NK-92 treated with Interleukin-12 subunit alpha and Interleukin-12 subunit beta, amount 100 ng/mL, for 24 hours (cell line): ENCODE results near the gene S1PR1.
"Not testable (repeated sequence)": the region's sequence is repeated elsewhere in the genome, so short reads cannot be mapped to it uniquely, and the experiment has no call there.

Experiments used
- DNase-seq: peaks from one replicate; lab custom pipeline; 2025; lab: John Stamatoyannopoulos, UW

The S1PR1 gene

DNA sequence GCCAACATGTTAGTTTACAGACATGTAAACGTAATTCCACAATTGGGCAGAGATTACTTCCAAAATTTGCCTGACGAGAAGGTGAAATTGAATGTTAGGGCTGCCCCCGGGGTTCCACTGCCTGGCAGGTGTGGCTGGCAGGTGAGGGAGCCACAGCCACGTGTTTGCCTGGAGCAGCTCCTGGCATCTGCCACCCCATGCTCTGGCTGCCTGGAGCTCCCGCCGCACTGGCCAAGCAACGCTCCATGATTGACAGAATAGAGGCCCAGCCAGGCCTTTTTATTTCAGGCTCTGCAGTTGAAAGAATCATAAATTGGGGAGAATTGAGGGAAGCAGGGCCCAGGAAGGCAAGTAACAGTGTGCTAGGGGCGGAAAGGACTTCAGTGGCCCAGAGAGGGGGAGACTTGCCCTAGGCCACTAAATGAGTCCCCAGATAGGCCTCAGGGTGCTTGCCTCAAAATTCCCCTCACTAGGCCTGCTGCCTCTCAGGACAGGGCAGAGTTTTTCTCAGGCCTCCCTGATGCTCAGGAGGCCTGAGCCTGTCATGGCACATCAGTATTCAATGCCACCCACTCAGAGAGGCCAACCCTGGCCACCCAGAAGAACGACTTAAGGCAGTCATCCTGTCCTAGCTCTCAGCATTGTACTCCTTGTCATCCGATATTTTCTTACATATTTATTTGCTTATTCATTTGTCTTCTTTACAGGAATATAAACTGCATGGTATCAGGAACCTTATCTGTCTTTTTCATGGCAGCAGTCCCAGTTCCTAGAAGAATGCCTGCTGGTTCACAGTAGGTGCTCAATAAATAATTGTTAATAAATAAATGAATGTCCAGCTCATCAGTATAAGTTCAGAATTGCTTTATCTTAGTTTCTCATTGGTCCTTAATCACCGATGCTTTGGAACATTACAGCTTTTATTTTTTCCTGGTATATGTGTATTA is 16.6 kb upstream of the S1PR1 start:
- DNase-seq, result no peak

DNA sequence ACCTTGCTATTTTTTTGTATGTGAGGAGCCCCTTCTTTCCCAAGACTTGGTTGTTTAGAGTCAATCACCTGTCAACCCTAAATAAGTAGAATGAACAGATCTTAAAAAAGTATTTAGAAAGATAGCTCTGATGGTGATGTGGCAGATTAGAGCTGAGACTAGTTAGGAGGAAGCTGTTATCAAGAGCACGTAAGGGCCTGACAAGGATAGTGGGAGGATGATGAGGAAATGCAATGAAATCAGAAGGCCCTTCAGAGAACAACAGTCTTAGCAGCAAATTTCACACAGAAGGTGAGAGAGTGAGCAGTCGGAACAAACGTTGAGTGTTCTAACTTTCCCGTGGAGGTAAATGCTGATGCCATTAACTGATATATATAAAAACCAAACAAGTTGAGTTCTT is 15.9 kb upstream of the S1PR1 start:
- no peak for DNase-seq

DNA sequence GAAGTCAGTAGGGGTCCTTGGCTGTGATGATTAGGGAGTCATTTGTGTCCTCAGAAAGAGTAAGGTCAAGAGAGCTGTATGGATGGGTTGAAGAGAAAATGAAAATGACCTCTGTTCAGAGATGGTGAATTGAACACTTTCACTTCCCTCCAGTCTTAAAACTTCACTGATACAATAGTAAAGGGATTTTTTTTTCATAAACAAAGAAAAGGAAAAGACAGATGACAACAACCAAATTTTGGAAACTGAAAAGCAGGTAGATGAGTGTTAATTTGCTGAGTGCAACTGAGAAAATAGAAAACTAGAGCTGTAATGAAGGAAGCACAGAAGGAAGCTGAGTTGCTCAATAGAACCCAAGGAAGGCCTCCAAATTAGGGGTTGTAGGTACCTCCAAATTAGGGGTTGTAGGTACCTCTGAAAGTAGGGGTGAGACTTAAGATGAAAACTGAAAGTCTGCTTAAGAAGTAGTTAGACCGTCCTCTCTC is 14.8 kb upstream of the S1PR1 start:
- DNase-seq, result no peak

DNA sequence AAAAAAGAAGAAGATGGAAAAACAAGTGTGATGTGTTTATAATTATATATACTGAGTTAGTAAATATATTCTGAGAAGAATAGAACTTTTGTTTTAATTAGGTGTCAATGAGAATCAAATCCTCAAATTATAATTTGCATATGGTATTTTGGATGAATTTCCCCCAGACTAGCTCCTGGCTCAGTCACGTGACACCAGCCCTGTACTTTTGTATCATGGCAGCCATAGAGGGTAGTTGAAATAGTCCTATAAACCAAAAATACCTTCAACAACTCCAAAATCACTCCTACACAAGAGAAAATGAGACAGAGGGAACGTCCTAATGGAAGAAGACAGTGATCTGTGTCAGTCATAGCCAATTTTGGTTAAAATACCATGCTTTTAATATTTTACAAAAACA is 9.0 kb upstream of the S1PR1 start:
- no peak for DNase-seq

DNA sequence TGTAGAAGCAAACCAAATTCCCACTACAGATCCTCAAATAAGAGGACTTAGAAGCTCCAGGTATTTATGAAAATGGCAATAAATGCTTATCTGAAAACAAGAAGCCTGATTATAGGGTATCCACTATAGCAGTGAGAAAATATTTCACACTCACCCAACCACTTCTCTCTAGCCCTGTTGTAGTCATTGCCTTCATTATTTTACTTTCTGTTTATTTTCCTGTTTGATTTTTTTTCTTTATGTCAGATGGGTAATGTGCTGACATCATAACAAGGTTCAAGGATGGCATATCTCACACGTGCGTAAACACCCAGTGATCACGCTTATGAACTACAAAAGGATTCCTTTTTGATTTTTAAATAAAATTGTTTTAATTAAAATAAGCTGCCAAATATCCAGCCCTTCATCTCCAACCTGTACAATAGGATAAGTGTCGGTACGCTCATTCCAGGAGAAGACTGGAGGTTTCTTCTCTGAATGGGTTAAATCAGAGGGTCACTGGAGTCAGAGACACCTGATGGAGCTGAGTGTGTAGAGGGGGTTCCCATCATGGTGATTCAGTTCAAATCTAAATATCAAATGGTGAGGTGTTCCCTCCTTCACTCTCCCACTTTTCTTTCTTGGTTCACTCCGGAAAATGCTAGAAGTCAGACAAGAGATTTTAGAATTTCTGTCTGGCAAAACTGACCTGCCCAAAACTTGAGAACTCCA is 8.2 kb upstream of the S1PR1 start:
- no peak for DNase-seq

DNA sequence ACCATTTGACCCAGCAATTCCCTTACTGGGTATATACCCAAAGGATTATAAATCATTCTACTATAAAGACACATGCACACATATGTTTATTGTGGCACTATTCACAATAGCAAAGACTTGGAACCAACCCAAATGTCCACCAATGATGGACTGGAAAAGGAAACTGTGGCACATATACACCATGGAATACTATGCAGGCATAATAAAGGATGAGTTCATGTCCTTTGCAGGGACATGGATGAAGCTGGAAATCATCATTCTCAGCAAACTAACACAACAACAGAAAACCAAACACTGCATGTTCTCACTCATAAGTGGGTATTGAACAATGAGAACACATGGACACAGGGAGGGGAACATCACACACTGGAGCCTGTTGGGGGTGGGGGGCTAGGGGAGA is 4.6 kb upstream of the S1PR1 start:
- DNase-seq, result not testable (repeated sequence)

DNA sequence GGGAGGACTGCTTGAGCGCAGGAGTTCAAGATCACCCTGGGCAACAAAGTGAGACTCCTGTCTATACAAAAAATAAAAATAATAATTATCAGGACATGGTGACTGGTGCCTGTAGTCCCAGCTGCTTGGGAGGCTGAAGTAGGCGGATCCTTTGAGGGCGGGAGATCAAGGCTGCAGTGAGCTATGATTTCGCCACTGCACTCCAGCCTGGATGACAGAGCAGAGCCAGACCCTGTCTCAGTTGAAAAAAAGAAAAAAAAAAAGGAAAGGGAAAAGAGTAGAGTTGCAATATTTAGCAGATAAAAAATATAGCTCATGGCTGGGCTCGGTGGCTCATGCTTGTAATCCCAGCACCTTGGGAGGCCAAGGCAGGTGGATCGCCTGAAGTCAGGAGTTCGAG is 3.3 kb upstream of the S1PR1 start:
- DNase-seq, result no peak

DNA sequence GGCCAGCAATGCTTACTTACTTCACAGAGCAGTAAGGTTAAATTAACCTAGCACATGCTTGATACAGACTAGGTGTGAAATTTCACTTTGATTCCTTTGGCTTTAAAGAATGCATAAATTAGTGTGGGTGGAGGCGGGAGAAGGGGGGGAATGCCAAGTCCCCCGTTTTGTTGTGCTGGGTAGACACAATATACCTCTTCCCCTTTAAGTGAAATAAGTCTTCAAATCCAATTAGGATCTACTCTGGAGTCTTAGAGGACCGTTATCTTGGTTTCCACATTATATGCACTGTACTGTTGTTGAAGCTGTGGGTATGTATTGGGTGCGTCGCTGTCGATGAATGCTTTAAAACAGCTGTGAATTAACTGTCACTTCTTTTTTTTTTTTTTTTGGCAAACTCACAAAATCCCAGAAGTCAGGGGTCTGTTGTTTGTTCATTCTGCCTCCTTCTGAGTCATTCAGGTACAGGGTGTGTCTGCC is 1.6 kb upstream of the S1PR1 start:
- no peak for DNase-seq

DNA sequence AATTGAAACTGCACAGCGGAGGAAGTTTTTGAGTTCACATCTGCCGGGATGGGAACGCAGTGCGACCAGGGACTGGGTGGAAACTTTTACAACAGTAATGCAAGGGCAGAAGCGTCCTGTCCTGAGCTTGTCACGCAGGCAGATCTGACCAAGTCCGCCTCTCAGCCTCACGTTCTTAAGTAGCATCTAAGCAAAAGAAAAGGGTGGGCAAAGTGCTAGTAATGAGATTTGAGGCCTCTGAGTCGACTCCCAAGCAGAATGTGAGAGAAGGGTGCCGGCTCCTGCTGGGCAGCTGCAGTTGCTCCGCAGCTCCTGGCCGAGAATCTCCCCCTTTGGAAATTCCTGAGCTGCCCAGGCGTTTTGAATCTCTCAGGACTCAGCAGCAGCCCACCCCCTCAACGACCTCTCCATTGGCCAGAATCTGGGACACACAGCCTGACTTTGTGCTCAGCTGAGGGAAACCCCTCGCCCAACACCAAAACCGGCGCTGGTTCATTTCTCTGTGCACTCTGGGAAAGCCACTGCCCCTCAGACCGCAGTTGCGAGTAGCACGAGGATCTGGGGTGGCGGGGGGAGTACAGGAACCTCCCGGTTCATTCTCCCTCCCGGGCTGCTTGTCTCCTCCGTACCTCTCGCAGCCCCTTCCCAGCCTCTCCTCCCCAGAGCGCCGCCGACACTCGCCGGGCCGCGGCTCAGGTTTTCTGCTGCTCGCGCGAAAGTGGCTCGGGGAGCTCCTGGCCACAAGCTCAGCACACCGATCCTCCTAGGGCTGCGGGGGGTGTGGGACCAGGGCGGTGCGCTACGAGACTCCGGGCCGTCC is 913 bp upstream of the S1PR1 start:
- no peak for DNase-seq

DNA sequence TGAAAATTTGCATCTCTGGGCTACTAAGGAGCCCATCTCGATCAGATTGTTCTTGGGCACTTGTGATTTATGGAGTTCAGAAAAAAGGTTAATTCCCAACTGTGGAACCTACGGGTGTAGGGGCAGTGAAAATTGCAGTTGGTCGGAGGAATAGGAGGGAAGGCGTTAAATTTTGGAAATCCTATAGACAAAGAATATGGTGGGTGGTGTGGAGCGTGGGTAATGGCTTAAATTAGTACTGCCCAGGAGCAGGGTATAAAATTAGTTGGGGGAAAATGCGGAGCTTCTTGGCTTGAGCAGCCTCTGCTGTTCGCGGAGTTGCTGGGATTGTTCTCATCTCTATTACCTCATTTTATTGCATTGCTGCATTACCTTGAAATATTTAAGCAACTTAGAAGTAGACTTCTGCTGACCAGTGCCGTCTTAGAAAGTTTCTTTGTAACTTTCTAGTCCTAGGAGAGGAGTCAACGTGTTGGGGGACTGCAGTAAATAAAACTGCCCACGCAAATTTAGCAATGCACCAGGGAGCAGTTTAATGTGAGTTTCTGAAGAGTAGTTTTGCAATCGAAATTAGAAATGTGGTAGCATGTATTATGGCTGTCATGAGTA is 514 bp downstream of the S1PR1 start:
- DNase-seq, result no peak

DNA sequence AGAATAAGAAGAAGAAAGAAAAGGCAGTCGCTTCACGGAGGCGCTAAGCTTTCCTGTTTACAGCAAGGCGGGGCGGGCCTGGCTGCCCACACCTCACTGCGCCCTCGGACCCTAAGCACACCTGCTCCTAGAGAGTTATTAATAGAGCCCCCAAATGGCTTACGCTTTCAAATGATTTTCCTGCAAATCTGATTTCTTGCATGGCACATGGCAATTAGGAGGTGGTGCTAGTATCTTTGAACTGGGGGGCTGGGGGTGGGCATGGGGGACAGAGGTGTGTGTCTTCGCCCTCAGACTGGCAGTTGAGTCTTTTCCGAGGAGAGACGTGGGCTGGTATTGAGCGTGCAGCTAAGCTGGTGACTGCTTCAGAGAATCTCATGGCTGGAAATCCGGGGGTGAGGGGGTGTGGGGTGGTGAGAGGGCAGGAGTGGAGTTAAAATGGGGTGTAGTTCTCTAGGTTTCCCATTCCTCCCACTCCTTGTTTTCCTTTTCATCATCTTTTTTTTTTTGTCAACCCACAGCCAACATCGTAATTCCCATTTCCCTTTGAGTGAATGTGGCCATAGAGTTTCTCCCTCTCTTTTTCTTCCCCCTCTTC is 1.3 kb downstream of the S1PR1 start:
- DNase-seq, result peak; percentile 36

DNA sequence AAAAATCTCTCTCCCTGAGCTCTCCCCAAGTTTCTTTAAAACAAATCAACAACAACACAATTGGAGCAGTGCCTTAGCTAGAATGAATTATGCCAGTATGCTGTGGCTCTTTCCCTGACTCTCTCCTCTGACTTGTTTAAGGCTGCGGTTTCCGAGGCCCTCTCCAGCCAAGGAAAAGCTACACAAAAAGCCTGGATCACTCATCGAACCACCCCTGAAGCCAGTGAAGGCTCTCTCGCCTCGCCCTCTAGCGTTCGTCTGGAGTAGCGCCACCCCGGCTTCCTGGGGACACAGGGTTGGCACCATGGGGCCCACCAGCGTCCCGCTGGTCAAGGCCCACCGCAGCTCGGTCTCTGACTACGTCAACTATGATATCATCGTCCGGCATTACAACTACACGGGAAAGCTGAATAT is 1.9 kb downstream of the S1PR1 start:
- DNase-seq, result peak; percentile 79

DNA sequence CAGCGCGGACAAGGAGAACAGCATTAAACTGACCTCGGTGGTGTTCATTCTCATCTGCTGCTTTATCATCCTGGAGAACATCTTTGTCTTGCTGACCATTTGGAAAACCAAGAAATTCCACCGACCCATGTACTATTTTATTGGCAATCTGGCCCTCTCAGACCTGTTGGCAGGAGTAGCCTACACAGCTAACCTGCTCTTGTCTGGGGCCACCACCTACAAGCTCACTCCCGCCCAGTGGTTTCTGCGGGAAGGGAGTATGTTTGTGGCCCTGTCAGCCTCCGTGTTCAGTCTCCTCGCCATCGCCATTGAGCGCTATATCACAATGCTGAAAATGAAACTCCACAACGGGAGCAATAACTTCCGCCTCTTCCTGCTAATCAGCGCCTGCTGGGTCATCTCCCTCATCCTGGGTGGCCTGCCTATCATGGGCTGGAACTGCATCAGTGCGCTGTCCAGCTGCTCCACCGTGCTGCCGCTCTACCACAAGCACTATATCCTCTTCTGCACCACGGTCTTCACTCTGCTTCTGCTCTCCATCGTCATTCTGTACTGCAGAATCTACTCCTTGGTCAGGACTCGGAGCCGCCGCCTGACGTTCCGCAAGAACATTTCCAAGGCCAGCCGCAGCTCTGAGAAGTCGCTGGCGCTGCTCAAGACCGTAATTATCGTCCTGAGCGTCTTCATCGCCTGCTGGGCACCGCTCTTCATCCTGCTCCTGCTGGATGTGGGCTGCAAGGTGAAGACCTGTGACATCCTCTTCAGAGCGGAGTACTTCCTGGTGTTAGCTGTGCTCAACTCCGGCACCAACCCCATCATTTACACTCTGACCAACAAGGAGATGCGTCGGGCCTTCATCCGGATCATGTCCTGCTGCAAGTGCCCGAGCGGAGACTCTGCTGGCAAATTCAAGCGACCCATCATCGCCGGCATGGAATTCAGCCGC is 2.5 kb downstream of the S1PR1 start:
- DNase-seq, result peak; percentile 32

DNA sequence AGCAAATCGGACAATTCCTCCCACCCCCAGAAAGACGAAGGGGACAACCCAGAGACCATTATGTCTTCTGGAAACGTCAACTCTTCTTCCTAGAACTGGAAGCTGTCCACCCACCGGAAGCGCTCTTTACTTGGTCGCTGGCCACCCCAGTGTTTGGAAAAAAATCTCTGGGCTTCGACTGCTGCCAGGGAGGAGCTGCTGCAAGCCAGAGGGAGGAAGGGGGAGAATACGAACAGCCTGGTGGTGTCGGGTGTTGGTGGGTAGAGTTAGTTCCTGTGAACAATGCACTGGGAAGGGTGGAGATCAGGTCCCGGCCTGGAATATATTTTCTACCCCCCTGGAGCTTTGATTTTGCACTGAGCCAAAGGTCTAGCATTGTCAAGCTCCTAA is 3.2 kb downstream of the S1PR1 start:
- DNase-seq, result no peak

DNA sequence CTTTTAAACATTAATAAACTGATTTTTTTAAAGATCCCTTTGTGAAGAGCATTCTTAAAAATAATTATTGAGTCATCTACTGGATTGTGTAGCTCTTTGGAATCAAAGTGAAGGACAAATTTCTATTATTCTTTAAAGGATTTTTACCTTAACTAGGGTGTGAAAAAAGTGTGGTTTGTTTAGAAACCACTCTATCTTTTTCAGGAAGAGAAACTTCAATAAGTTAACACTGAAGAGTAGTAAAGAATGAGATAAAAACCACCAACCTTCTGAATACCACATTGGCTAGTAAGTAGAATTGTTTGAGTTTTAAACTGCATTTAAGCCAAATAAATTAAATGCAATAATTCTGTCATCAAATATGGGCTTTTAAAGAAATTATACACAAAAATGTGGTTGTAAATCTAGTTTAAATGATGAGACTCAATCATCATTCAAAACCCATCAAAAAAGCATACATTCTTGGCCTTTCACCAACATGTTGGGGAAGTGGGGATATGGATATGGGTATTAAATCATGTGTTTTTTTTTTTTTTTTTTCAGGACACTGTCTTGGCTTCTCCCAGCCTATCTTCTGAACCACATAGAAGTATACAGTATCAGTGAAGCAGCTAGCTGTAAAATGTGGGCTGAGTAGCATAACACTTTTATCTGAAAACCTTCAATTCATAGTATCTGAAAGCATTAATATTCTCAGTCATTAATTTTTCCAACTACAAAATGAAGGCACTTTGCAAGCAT is 4.8 kb downstream of the S1PR1 start:
- no peak for DNase-seq

DNA sequence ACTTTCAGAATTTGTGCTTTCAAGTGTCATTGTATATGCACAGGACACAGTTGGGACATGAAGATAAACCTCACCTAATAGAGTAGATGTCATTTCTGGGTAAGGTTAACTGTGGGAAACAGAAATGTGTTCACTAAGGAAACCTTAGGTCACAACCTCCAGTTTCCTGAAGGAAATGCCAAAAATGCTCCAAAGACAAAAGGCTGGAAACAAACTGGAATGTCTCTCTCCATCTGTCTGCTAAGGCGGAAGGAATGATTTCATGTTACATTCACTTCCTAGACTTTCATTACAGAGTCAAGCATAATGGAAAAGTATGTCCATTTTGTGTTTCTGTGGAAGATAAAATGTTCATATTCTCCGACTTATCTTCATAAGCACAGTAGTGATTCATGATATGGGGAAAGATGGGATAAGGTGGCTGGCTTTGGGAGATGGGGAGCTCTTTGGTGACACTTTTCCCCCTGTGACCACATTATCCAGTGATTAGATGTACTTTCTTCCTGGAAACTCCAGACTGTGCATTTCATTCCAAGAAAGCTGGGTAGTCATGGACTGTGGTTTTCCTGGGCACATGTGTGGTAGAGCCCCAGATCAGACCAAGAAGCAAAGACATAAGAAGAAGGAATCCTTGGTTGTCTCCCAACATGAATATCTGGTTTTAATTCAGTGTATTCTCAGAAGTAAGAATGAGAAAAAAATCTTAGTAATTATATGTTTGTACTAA is 5.7 kb downstream of the S1PR1 start:
- DNase-seq, result no peak

DNA sequence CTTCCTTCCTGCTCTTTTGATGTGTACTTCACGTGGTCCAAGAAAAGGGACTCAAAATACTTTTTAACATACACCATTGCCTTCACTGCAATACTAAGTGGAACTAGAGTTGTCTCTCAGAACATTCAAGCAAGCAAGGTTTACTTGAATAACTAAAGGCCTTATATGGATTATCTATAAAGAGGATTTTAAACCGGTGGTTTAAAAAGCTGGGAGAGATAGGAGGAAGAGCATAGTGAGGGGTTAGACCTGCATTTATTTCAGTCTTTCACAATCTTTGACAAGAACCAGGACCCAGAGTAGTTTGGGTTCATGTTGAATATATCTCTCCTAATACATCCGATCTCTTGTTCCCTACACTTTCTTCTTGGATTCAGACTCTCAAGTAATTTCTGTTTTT is 6.9 kb downstream of the S1PR1 start:
- no peak for DNase-seq

DNA sequence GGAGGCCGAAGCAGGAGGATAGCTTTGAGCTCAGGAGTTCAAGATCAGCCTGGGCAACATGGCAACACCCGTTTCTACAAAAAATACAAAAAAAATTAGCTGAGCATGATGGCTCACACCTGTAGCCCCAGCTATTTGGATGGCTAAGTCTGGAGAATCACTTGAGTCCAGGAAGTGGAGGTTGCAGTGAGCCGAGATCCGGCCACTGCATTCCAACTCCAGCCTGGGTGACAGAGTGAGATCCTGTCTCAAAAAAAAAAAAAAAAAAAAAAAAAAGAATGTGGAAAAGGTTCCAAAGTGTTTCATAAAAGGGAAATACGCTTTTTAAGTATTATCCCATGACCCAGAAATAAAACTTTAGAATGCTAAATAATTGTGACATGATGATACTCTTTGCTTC is 8.0 kb downstream of the S1PR1 start:
- no peak for DNase-seq
